Osteocyte (in vitro differentiated cells): ENCODE results near the gene ALKBH3. TPM values are rescaled to one million over a fixed set of nuclear protein-coding genes. Genes with fewer than 3 reads are reported as not detected.
A peak's percentile ranks its signal among the peaks of the same experiment; 100 is the strongest.

ENCODE experiments used
- DNase-seq: peaks from one replicate; pipeline ENCODE4 v3.0.0; 2021; ENCODE audit warnings: mixed read lengths; ENCODE audit not compliant: unreplicated experiment; ENCODE audit errors: extremely low spot score
- H3K27ac Mint-ChIP-seq: one replicate; pipeline ENCODE4 v1.8.0; 2021; ENCODE audit warnings: mild to moderate bottlenecking, mixed read lengths; ENCODE audit not compliant: unreplicated experiment
- H3K27me3 Mint-ChIP-seq: one replicate; pipeline ENCODE4 v1.8.0; 2021; ENCODE audit warnings: mixed read lengths; ENCODE audit not compliant: unreplicated experiment
- H3K36me3 Mint-ChIP-seq: one replicate; pipeline ENCODE4 v1.8.0; 2021; ENCODE audit warnings: mixed read lengths; ENCODE audit not compliant: unreplicated experiment
- H3K4me1 Mint-ChIP-seq: one replicate; pipeline ENCODE4 v1.8.0; 2021; ENCODE audit warnings: mixed read lengths; ENCODE audit not compliant: unreplicated experiment
- H3K4me3 Mint-ChIP-seq: one replicate; pipeline ENCODE4 v1.8.0; 2021; ENCODE audit warnings: mild to moderate bottlenecking, moderate library complexity, mixed read lengths; ENCODE audit not compliant: unreplicated experiment
- H3K9me3 Mint-ChIP-seq: one replicate; pipeline ENCODE4 v1.8.0; 2021; ENCODE audit warnings: mixed read lengths; ENCODE audit not compliant: unreplicated experiment
- CTCF ChIP-seq: fragments of 200-600 bp; sonication (generic); IDR thresholded peaks from 2 replicates; pipeline ENCODE4 v1.5.0; 2021; ENCODE audit warnings: antibody characterized with exemption, mild to moderate bottlenecking, moderate library complexity
- total RNA-seq: library from RNA; stranded (reverse); gene quantifications from 2 replicates; pipeline ENCODE4 v1.2.1, GENCODE V29; 2021

ALKBH3 gene
- total RNA-seq, 1 donor from 2014 or later, result 32.4 TPM

GRCh38 chr11:43943931-43944751, 63.5 kb downstream of the ALKBH3 start:
- TF ChIP-seq CTCF, result no peak
- no peak overlapping the region for H3K27ac Mint-ChIP-seq
- DNase-seq, result no peak
- H3K36me3 Mint-ChIP-seq, result peaks cover 4% of the 10 kb centered on the region
- H3K4me1 Mint-ChIP-seq, result peaks cover 20% of the 10 kb centered on the region
- H3K27me3 Mint-ChIP-seq, result peaks cover 59% of the 10 kb centered on the region
- H3K4me3 Mint-ChIP-seq, result peak overlapping the region; percentile 86
- H3K9me3 Mint-ChIP-seq, result no peaks in the 10 kb centered on the region

DNA sequence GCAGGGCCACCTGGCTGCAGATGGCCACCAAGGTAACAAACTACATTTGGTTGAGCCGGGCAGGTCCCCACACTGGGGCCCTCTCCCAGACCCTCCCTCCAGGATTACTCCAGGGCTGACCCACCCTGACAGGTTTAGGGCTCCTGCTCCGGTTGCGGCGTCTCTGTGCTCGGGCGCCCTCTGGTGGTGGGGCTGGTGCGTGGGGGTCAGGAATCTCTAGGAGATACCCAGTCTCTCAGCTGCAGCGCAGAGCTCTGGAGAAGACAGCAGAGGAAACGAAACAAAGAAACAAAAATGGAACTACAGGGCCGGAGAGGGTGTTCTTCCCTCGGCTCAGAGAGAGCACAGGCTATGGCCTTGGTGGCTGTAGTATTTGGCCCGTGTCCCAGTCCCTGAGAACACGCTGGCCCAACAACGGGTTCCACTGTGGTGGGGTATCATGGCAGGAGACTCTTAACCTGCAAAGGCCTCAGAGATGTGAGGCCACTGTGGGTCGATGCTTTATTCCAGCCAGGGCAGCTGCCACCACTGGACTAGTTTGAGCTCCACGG, 64.2 kb downstream of the ALKBH3 start:
- H3K27me3 Mint-ChIP-seq, result peaks cover 62% of the 10 kb centered on the region

GRCh38 chr11:43947003-43947500, 66.4 kb downstream of the ALKBH3 start:
- Mint-ChIP-seq H3K4me1 (peaks cover 14% of the 10 kb centered on the region), H3K4me3 (no peak overlapping the region), H3K9me3 (no peaks in the 10 kb centered on the region), H3K27me3 (peaks cover 67% of the 10 kb centered on the region), H3K36me3 (peaks cover 2% of the 10 kb centered on the region), H3K27ac (no peak overlapping the region)
- TF ChIP-seq CTCF, result peak; percentile 31
- DNase-seq, result no peak

More for the DNA sequence above, 64.2 kb downstream of the ALKBH3 start:
- peaks cover 4% of the 10 kb centered on the region for H3K36me3 Mint-ChIP-seq
- H3K27ac Mint-ChIP-seq, result no peak overlapping the region
- no peak for DNase-seq
- peak; percentile 66 for TF ChIP-seq CTCF
- H3K4me1 Mint-ChIP-seq, result peaks cover 20% of the 10 kb centered on the region
- H3K9me3 Mint-ChIP-seq, result no peaks in the 10 kb centered on the region
- peak overlapping the region; percentile 18 for H3K4me3 Mint-ChIP-seq

GRCh38 chr11:43947815-43948214, 67.2 kb downstream of the ALKBH3 start:
- Mint-ChIP-seq H3K27me3 (peaks cover 75% of the 10 kb centered on the region), H3K36me3 (peaks cover 2% of the 10 kb centered on the region), H3K4me3 (no peak overlapping the region), H3K4me1 (peaks cover 14% of the 10 kb centered on the region), H3K27ac (no peak overlapping the region), H3K9me3 (no peaks in the 10 kb centered on the region)
- no peak for TF ChIP-seq CTCF
- DNase-seq, result no peak
